ENCODE results near the gene SGMS1. TPM values are rescaled to one million over a fixed set of nuclear protein-coding genes. Genes with fewer than 3 reads are reported as not detected.
A peak's percentile ranks its signal among the peaks of the same experiment; 100 is the strongest.

The SGMS1 gene
- total and polyA plus RNA-seq, 2 donors (not counting 3 experiments of a cell fraction or from before 2014, with no cell fraction given): 9.7 to 23.7 TPM

DNA sequence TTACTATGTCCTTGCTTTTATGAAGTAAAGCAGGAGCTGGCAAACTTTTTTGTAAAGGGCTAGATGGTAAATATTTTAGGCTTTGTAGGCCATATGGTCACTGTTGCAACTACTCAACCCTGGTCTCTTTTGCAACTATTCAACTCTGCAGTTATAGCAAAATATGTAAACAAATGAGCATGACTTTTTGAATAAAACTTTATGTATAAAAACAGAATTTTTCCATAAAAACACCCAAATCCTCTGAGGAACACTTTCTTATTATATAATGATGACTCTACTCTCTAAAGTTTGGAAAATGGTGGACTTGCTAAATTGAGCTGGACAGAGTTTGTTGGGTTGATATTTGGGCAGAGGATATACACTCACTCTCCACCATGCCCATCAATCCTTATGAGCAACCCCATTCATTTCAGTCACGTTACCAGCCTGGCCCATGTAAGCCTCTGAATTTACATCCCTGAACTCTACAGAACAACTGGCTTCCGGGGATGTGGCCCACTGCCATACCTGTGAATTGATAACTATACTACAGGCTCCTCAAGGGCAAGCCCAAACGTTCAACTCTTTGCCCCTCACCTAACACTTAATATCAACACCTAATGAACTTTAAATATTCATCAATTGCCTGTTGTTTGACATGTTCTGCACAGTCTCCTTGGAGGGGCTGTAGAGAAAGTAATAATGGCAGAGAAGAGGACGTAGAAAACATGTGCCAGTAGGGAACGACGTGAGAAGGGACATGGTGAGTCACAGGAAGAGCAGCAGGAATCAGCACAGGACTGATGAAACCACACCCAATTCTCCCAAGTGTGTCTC, 37.6 kb downstream of the SGMS1 start:
- ChIA-PET POLR2A (no interaction called here), CTCF (interaction anchor here (0.8 kb wide), 1 partner anchor 19 kb away, joined by 3 read pairs; no protein-coding TSS in a partner anchor)

More for the DNA sequence above, 37.6 kb downstream of the SGMS1 start:
- Histone ChIP-seq H3K9me1 (replicated peaks; ENCODE audit: control insufficient read depth, extremely low read depth, insufficient read depth, low read length) (no peaks in the 10 kb centered on the region), H3K79me2 (ENCODE audit: control insufficient read depth, insufficient read depth, low read length) (no peaks in the 10 kb centered on the region), H3K9me3 (replicated peaks; ENCODE audit: control insufficient read depth, insufficient read depth, low read length) (no peaks in the 10 kb centered on the region), H3K4me2 (ENCODE audit: insufficient read depth, low read length) (no peak overlapping the region), H3K36me3 (ENCODE audit: control insufficient read depth in 2 of 2, extremely low read depth in 1 of 2, insufficient read depth in 2 of 2, low read length in 2 of 2) (no peaks in the 10 kb centered on the region), H3K27me3 (ENCODE audit: control insufficient read depth in 2 of 2, insufficient read depth in 2 of 2, low read length in 2 of 2) (no peaks in the 10 kb centered on the region), H3K9ac (replicated peaks; ENCODE audit: extremely low read depth, insufficient read depth, low read length) (no peak overlapping the region), H3K4me1 (ENCODE audit: control insufficient read depth, extremely low read depth, insufficient read depth, low read length) (peaks cover 7% of the 10 kb centered on the region), H3K4me3 (replicated peaks in 1 of 3; ENCODE audit: insufficient read depth in 1 of 3, low read depth in 1 of 3, low read length in 3 of 3) (no peak overlapping the region), H4K20me1 (replicated peaks; ENCODE audit: control insufficient read depth, extremely low read depth, insufficient read depth, low read length) (no peaks in the 10 kb centered on the region), H2AFZ (ENCODE audit: low read depth, low read length) (peak overlapping the region; percentile 48), H3K27ac (ENCODE audit: insufficient read depth, low read depth, low read length) (no peak overlapping the region)
- BruUV-seq (replicated peaks): no TSS peak
- no peak for TF ChIP-seq CTCF (IDR thresholded peaks at IDR 0.05; ENCODE audit: extremely low read depth in 1 of 2, insufficient read depth in 1 of 2, low read depth in 1 of 2, low read length in 2 of 2)
- peak; percentile 58 for TF ChIP-seq FOS (IDR thresholded peaks at IDR 0.05; ENCODE audit: borderline replicate concordance, insufficient read depth, low read length)
- TF ChIP-seq GATA2 (IDR thresholded peaks at IDR 0.05; ENCODE audit: insufficient read depth, insufficient read length, low read depth, low read length): no peak
- TF ChIP-seq MYC (IDR thresholded peaks at IDR 0.05; ENCODE audit: low read depth, low read length): no peak
- TF ChIP-seq JUN (IDR thresholded peaks at IDR 0.05; ENCODE audit: borderline replicate concordance, insufficient read depth, insufficient read length, low read depth): no peak
- intact Hi-C loops (cut with micrococcal nuclease): no loop called here
- DNase-seq (ENCODE audit: low read depth, low spot score) (peak; percentile 11), FAIRE-seq (peak; percentile 42)
- dilution Hi-C loops (cut with MboI; ENCODE audit: extremely low pct_ligation_motif_present, low sequenced_read_pairs): no loop called here

Measured in endothelial cell of umbilical vein (primary cell).